GM06990 (cell line): Measurements from ENCODE around the gene SH3BP4.

Source experiments
- DNase-seq: peaks from one replicate; pipeline ENCODE4 v3.0.0-alpha.2; 2011; ENCODE audit not compliant: insufficient read length; ENCODE audit errors: extremely low read depth
- H3K27me3 ChIP-seq: replicated peaks from 2 replicates; pipeline ENCODE4 v1.6.0; 2011; ENCODE audit warnings: low read length; ENCODE audit not compliant: control insufficient read depth, insufficient read depth
- H3K36me3 ChIP-seq: 2 replicates; pipeline ENCODE4 v1.5.1; 2011; ENCODE audit warnings: low read length; ENCODE audit not compliant: control insufficient read depth, insufficient read depth
- H3K4me3 ChIP-seq: replicated peaks from 2 replicates; pipeline ENCODE4 v1.5.1; 2011; ENCODE audit warnings: low read depth, mild to moderate bottlenecking, control low read depth, low read length
- CTCF ChIP-seq: IDR thresholded peaks from 2 replicates; pipeline ENCODE4 v1.5.1; 2011; ENCODE audit warnings: low read length, control low read depth, mild to moderate bottlenecking, inconsistent platforms; ENCODE audit not compliant: insufficient read depth, poor library complexity, severe bottlenecking

SH3BP4 gene

GRCh38 chr2:235045973-235046343 lies 94.1 kb downstream of the SH3BP4 start:
- Histone ChIP-seq H3K27me3 (no peaks in the 10 kb centered on the region), H3K4me3 (no peak overlapping the region), H3K36me3 (no peaks in the 10 kb centered on the region)
- DNase-seq, result no peak
- TF ChIP-seq CTCF, result no peak

GRCh38 chr2:235046589-235046988 lies 94.8 kb downstream of the SH3BP4 start:
- TF ChIP-seq CTCF, result no peak
- no peak for DNase-seq
- H3K36me3 ChIP-seq, result no peaks in the 10 kb centered on the region

GRCh38 chr2:235047171-235048160 lies 95.6 kb downstream of the SH3BP4 start:
- Histone ChIP-seq H3K27me3 (no peaks in the 10 kb centered on the region), H3K4me3 (no peak overlapping the region), H3K36me3 (no peaks in the 10 kb centered on the region)
- no peak for DNase-seq
- TF ChIP-seq CTCF, result no peak

More at GRCh38 chr2:235046589-235046988, 94.8 kb downstream of the SH3BP4 start:
- Histone ChIP-seq H3K27me3 (no peaks in the 10 kb centered on the region), H3K4me3 (no peak overlapping the region)

- DNase-seq, result no peak
Measured at GRCh38 chr2:235048549-235048948, 96.7 kb downstream of the SH3BP4 start.

GRCh38 chr2:235049069-235049468 lies 97.3 kb downstream of the SH3BP4 start:
- DNase-seq, result no peak
- Histone ChIP-seq H3K27me3 (no peaks in the 10 kb centered on the region), H3K4me3 (no peak overlapping the region), H3K36me3 (no peaks in the 10 kb centered on the region)
- TF ChIP-seq CTCF, result no peak

More at GRCh38 chr2:235048549-235048948, 96.7 kb downstream of the SH3BP4 start:
- Histone ChIP-seq H3K4me3 (no peak overlapping the region), H3K36me3 (no peaks in the 10 kb centered on the region), H3K27me3 (no peaks in the 10 kb centered on the region)
- no peak for TF ChIP-seq CTCF
